22Rv1 (cell line): ENCODE measurements around the gene SHROOM4.

Experiments
- ZFX ChIP-seq: fragments of 450-650 bp; IDR thresholded peaks from 2 replicates; pipeline ENCODE4 v1.6.1; 2017; ENCODE audit warnings: antibody characterized with exemption, borderline replicate concordance
- TF ChIP-seq, protein P1 (sequence below): fragments of 450-650 bp; IDR thresholded peaks from 2 replicates; pipeline ENCODE4 v1.5.1; 2017; ENCODE audit warnings: mild to moderate bottlenecking

GRCh38 chrX:50858548-50858947 is 44.6 kb upstream of the SHROOM4 start:
- TF ChIP-seq, protein P1, sequence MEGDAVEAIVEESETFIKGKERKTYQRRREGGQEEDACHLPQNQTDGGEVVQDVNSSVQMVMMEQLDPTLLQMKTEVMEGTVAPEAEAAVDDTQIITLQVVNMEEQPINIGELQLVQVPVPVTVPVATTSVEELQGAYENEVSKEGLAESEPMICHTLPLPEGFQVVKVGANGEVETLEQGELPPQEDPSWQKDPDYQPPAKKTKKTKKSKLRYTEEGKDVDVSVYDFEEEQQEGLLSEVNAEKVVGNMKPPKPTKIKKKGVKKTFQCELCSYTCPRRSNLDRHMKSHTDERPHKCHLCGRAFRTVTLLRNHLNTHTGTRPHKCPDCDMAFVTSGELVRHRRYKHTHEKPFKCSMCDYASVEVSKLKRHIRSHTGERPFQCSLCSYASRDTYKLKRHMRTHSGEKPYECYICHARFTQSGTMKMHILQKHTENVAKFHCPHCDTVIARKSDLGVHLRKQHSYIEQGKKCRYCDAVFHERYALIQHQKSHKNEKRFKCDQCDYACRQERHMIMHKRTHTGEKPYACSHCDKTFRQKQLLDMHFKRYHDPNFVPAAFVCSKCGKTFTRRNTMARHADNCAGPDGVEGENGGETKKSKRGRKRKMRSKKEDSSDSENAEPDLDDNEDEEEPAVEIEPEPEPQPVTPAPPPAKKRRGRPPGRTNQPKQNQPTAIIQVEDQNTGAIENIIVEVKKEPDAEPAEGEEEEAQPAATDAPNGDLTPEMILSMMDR, result no peak
- no peak for TF ChIP-seq ZFX
